OCI-LY1 (cell line): ENCODE data around the gene MRGPRX2.

Source experiments
- CTCF ChIP-seq: fragments of 200-600 bp; sonication (generic), shearing (Covaris generic); IDR thresholded peaks from 2 replicates; pipeline ENCODE4 v1.5.1; 2017; ENCODE audit warnings: mild to moderate bottlenecking, antibody characterized with exemption, low read length, moderate library complexity, mixed read lengths
- EZH2 ChIP-seq: fragments of 200-600 bp; sonication (generic), shearing (Covaris generic); IDR thresholded peaks from 2 replicates; pipeline ENCODE4 v1.8.0; 2017; ENCODE audit warnings: borderline replicate concordance, mixed run types, mild to moderate bottlenecking, antibody characterized with exemption, low read length, moderate library complexity, mixed read lengths

- TF ChIP-seq CTCF (no peak), EZH2 (no peak)
These were observed 44.5 kb upstream of the MRGPRX2 start for GRCh38 chr11:19105011-19105410.
